A673 (cell line): ENCODE data around the gene DEFB131A. TPM values are rescaled to one million over a fixed set of nuclear protein-coding genes. Genes with fewer than 3 reads are reported as not detected.
"Not testable (repeated sequence)": the region's sequence is repeated elsewhere in the genome, so short reads cannot be mapped to it uniquely, and the experiment has no call there.

ENCODE experiments used
- BruUV-seq: library from RNA; stranded (reverse); fragments of 400-500 nt; replicated peaks from 2 replicates; lab custom pipeline; 2021; lab: Mats Ljungman, UMichigan
- CTCF ChIA-PET: fragments of 300-600 bp; sonication (Branson Sonifier 250); formaldehyde crosslinking; loops from one replicate; lab custom pipeline; 2022; ENCODE audit warnings: antibody characterized with exemption; lab: Charles Lee
- POLR2A ChIA-PET: fragments of 300-600 bp; sonication (Branson Sonifier 250); formaldehyde crosslinking; loops from one replicate; lab custom pipeline; 2022; ENCODE audit warnings: antibody characterized with exemption; ENCODE audit not compliant: low non-redundant PET; lab: Charles Lee
- DNase-seq: peaks from one replicate; pipeline ENCODE4 v3.0.0-alpha.2; 2015; ENCODE audit warnings: low spot score
- H3K27ac ChIP-seq: fragments of 200-600 bp; sonication (generic); 2 replicates; pipeline ENCODE4 v1.5.1; 2016; ENCODE audit warnings: mixed run types, low read depth, mild to moderate bottlenecking, mixed read lengths, antibody characterized with exemption, low read length; ENCODE audit not compliant: poor library complexity, severe bottlenecking
- H3K27me3 ChIP-seq: fragments of 200-600 bp; sonication (generic); replicated peaks from 2 replicates; pipeline ENCODE4 v1.6.1; 2017; ENCODE audit warnings: mixed run types, low read depth, mild to moderate bottlenecking, mixed read lengths, antibody characterized with exemption, low read length; ENCODE audit not compliant: insufficient read depth, poor library complexity
- H3K36me3 ChIP-seq: fragments of 200-600 bp; sonication (generic); 2 replicates; pipeline ENCODE4 v1.6.1; 2016; ENCODE audit warnings: mixed run types, mild to moderate bottlenecking, mixed read lengths, antibody characterized with exemption, low read length; ENCODE audit not compliant: insufficient read depth, poor library complexity, severe bottlenecking
- H3K4me1 ChIP-seq: fragments of 200-600 bp; sonication (generic); 2 replicates; pipeline ENCODE4 v1.6.1; 2017; ENCODE audit warnings: mixed run types, mild to moderate bottlenecking, mixed read lengths, antibody characterized with exemption, low read length; ENCODE audit not compliant: insufficient read depth, poor library complexity, severe bottlenecking
- H3K4me3 ChIP-seq: fragments of 200-600 bp; sonication (generic); 2 replicates; pipeline ENCODE4 v1.5.1; 2016; ENCODE audit warnings: low read depth, mixed run types, mild to moderate bottlenecking, mixed read lengths, low read length; ENCODE audit not compliant: poor library complexity, severe bottlenecking
- H3K9me3 ChIP-seq: fragments of 200-600 bp; sonication (generic); 2 replicates; pipeline ENCODE4 v1.6.1; 2016; ENCODE audit warnings: mixed run types, low read depth, mild to moderate bottlenecking, mixed read lengths, antibody characterized with exemption, low read length; ENCODE audit not compliant: poor library complexity, severe bottlenecking
- intact Hi-C: fragments of 100-400 bp; cut with micrococcal nuclease; formaldehyde crosslinking; loops from one replicate; pipeline ENCODE4 v1.10.0; 2022; ENCODE audit not compliant: unreplicated experiment
- total RNA-seq: library from RNA; stranded (reverse); gene quantifications from 2 replicates; pipeline ENCODE4 v1.2.3, GENCODE V29; 2021

The DEFB131A gene
- total RNA-seq, 1 experiment from 2014 or later: not detected

DNA sequence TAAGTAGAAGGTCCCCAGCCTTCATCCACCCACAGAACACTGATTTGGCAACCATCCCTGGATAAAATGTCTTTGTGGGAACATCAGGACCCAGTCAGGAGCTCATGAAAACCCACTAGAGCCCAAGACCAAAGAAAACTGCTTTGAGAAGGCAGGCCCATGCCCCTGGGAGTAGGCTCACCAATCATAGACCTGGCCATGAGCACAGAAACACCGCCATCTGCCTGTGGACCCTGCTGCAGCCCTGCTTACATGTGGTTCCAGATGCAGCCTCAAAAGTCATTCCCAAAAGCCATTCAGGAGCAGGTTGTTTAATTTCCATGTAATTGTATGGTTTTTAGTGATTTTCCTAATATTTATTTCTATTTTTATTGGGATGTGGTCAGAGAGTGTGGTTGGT lies 10.9 kb upstream of the DEFB131A start:
- H3K27ac ChIP-seq, CTCF ChIA-PET, BruUV-seq, H3K4me1 ChIP-seq, POLR2A ChIA-PET, DNase-seq, H3K27me3 ChIP-seq, H3K36me3 ChIP-seq, H3K4me3 ChIP-seq, intact Hi-C loops, H3K9me3 ChIP-seq: not testable (repeated sequence)

GRCh38 chr4:9436728-9437127 lies 7.5 kb upstream of the DEFB131A start:
- CTCF ChIA-PET, POLR2A ChIA-PET, H3K9me3 ChIP-seq, DNase-seq, H3K4me3 ChIP-seq, H3K27ac ChIP-seq, BruUV-seq, H3K27me3 ChIP-seq, intact Hi-C loops, H3K36me3 ChIP-seq, H3K4me1 ChIP-seq: not testable (repeated sequence)

- BruUV-seq, H3K27ac ChIP-seq, H3K4me3 ChIP-seq, H3K36me3 ChIP-seq, POLR2A ChIA-PET, H3K27me3 ChIP-seq, CTCF ChIA-PET, H3K9me3 ChIP-seq, H3K4me1 ChIP-seq, DNase-seq, intact Hi-C loops: not testable (repeated sequence)
These were observed 1.9 kb upstream of the DEFB131A start for GRCh38 chr4:9442355-9442754.

GRCh38 chr4:9444681-9445080 lies 467 bp downstream of the DEFB131A start:
- DNase-seq, H3K4me3 ChIP-seq, H3K36me3 ChIP-seq, BruUV-seq, H3K27ac ChIP-seq, H3K9me3 ChIP-seq, H3K4me1 ChIP-seq, H3K27me3 ChIP-seq, intact Hi-C loops, POLR2A ChIA-PET, CTCF ChIA-PET: not testable (repeated sequence)

GRCh38 chr4:9452251-9452650 lies 8.0 kb downstream of the DEFB131A start:
- H3K27ac ChIP-seq, H3K9me3 ChIP-seq, H3K27me3 ChIP-seq, CTCF ChIA-PET, DNase-seq, H3K4me1 ChIP-seq, intact Hi-C loops, H3K4me3 ChIP-seq, BruUV-seq, H3K36me3 ChIP-seq, POLR2A ChIA-PET: not testable (repeated sequence)

DNA sequence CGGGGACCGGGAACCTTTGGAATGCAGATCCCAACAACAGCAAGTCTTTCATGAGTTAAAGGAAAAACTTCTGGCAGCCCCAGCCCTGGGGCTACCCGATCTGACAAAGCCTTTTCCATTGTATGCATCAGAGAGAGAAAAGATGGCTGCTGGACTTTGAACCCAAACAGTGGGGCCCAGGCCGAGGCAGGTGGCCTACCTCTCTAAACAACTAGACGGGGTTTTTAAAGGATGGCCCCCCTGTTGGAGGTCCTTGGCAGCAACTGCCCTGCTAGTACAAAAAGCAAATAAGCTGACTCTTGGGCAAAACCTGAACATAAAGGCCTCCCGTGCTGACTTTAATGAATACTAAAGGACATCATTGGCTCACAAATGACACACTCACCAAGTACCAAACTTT lies 10.1 kb downstream of the DEFB131A start:
- DNase-seq, H3K9me3 ChIP-seq, H3K27me3 ChIP-seq, BruUV-seq, POLR2A ChIA-PET, H3K27ac ChIP-seq, CTCF ChIA-PET, intact Hi-C loops, H3K4me1 ChIP-seq, H3K36me3 ChIP-seq, H3K4me3 ChIP-seq: not testable (repeated sequence)

- H3K9me3 ChIP-seq, H3K4me3 ChIP-seq, intact Hi-C loops, H3K27me3 ChIP-seq, DNase-seq, POLR2A ChIA-PET, H3K36me3 ChIP-seq, BruUV-seq, H3K27ac ChIP-seq, H3K4me1 ChIP-seq, CTCF ChIA-PET: not testable (repeated sequence)
These were observed 10.8 kb downstream of the DEFB131A start for GRCh38 chr4:9455046-9455445.

DNA sequence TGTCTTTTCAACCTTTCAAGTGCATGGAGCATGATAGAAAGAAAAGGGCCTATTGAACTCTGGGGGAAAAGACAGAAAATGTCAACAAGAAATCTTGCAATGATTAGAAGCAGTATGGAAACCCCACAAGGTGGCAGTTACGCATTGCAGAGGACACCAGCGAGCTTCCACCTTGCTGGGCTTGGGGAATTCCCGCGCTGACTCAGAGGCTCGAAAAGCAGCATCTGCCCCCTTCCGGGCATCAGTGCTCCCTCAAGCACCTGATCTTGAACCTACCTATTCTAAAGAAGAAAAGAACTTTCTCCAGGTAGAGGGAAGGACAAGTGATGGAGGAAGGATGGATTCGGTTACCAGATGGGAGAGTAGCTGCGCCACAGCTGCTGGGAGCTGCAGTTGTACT lies 35.3 kb downstream of the DEFB131A start:
- POLR2A ChIA-PET, BruUV-seq, H3K36me3 ChIP-seq, H3K27me3 ChIP-seq, H3K4me1 ChIP-seq, CTCF ChIA-PET, H3K9me3 ChIP-seq, H3K27ac ChIP-seq, H3K4me3 ChIP-seq, DNase-seq, intact Hi-C loops: not testable (repeated sequence)
